DMS79 (cell line): Measurements from ENCODE around the gene CWC27.

ENCODE experiments used
- DNase-seq: peaks from one replicate; lab custom pipeline; 2025; lab: John Stamatoyannopoulos, UW

Gene CWC27

GRCh38 chr5:64925123-64925522, 156.4 kb downstream of the CWC27 start:
- no peak for DNase-seq

GRCh38 chr5:64929833-64930232, 161.1 kb downstream of the CWC27 start:
- no peak for DNase-seq

- DNase-seq: no peak
Measured at GRCh38 chr5:64930672-64931318, 162.1 kb downstream of the CWC27 start.

GRCh38 chr5:64939422-64939771, 170.7 kb downstream of the CWC27 start:
- DNase-seq: peak; percentile 7

GRCh38 chr5:64939772-64940510, 171.2 kb downstream of the CWC27 start:
- no peak for DNase-seq

GRCh38 chr5:64942460-64942859, 173.7 kb downstream of the CWC27 start:
- no peak for DNase-seq

GRCh38 chr5:64944868-64945267, 176.1 kb downstream of the CWC27 start:
- no peak for DNase-seq

GRCh38 chr5:64947031-64947430, 178.3 kb downstream of the CWC27 start:
- DNase-seq: peak; percentile 77

- DNase-seq: no peak
Measured at GRCh38 chr5:64947801-64948200, 179.1 kb downstream of the CWC27 start.

GRCh38 chr5:64949331-64949730, 180.6 kb downstream of the CWC27 start:
- no peak for DNase-seq

GRCh38 chr5:64952951-64953673, 184.4 kb downstream of the CWC27 start:
- no peak for DNase-seq

GRCh38 chr5:64954518-64954917, 185.8 kb downstream of the CWC27 start:
- no peak for DNase-seq

GRCh38 chr5:64958757-64959391, 190.1 kb downstream of the CWC27 start:
- DNase-seq: no peak

GRCh38 chr5:64963278-64963677, 194.5 kb downstream of the CWC27 start:
- DNase-seq: no peak

- DNase-seq: no peak
Measured at GRCh38 chr5:64968591-64969110, 199.9 kb downstream of the CWC27 start.

GRCh38 chr5:64969578-64969977, 200.8 kb downstream of the CWC27 start:
- no peak for DNase-seq

- no peak for DNase-seq
Measured at GRCh38 chr5:64971513-64971912, 202.8 kb downstream of the CWC27 start.

- DNase-seq: no peak
Measured at GRCh38 chr5:64971990-64972389, 203.3 kb downstream of the CWC27 start.

GRCh38 chr5:64972591-64972990, 203.9 kb downstream of the CWC27 start:
- no peak for DNase-seq

GRCh38 chr5:64973215-64973614, 204.5 kb downstream of the CWC27 start:
- DNase-seq: no peak

- no peak for DNase-seq
Measured at GRCh38 chr5:64977779-64978178, 209.0 kb downstream of the CWC27 start.

- no peak for DNase-seq
Measured at GRCh38 chr5:64978546-64978945, 209.8 kb downstream of the CWC27 start.
